GM18951 (cell line): Measurements from ENCODE around the gene RBMS1.

Source experiments
- POLR2A ChIP-seq: IDR thresholded peaks from 4 replicates; pipeline ENCODE4 v1.6.1; 2011; ENCODE audit warnings: mild to moderate bottlenecking; ENCODE audit not compliant: insufficient read length, insufficient read depth; ENCODE audit errors: extremely low read depth
- in situ Hi-C: fragments of 300-500 bp; cut with MboI; formaldehyde crosslinking; loops from one replicate; pipeline ENCODE4 v1.12.0; 2022; ENCODE audit warnings: low sequenced_read_pairs, mixed read lengths, inconsistent platforms; ENCODE audit not compliant: unreplicated experiment

The RBMS1 gene

GRCh38 chr2:160347269-160347863 lies 146.2 kb downstream of the RBMS1 start:
- in situ Hi-C loops, result no loop called here
- TF ChIP-seq POLR2A, result no peak

DNA sequence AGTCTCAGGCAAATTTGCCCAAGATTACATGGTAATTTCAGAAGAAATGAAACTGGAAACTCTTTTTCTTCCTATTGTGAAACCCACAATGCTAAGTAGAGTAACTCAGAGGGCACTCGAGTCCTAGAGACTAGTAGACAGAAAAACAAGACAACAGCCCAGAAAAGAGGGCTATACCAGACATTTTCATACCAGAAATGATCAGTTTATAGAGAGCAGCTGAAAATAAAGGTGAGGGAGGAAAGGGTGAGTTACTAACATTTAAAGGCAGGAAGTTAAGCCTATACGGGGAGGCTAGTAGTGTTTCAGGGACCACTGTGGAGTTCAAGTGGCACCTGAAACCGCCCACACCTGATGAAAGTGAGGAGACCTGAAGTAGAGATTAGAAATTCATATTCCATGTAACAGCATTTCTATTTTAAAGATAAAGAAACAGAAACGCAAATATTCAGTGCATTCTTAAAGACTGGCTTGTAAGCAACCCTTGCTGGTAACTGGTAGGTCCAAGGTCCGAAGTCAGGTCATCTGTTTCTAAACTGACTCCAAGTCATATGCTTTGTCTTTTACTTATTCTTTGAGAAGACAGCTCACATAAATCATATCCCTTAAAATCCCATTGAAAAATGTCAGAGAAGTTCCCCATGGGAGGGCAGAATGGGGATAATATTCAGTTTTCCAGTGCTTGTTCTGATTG lies 148.4 kb downstream of the RBMS1 start:
- in situ Hi-C loops, result no loop called here
- no peak for TF ChIP-seq POLR2A

- in situ Hi-C loops, result no loop called here
- TF ChIP-seq POLR2A, result no peak
Observed at GRCh38 chr2:160343404-160343803, 150.2 kb downstream of the RBMS1 start.

GRCh38 chr2:160339726-160340125 lies 153.9 kb downstream of the RBMS1 start:
- in situ Hi-C loops, result no loop called here
- TF ChIP-seq POLR2A, result no peak

DNA sequence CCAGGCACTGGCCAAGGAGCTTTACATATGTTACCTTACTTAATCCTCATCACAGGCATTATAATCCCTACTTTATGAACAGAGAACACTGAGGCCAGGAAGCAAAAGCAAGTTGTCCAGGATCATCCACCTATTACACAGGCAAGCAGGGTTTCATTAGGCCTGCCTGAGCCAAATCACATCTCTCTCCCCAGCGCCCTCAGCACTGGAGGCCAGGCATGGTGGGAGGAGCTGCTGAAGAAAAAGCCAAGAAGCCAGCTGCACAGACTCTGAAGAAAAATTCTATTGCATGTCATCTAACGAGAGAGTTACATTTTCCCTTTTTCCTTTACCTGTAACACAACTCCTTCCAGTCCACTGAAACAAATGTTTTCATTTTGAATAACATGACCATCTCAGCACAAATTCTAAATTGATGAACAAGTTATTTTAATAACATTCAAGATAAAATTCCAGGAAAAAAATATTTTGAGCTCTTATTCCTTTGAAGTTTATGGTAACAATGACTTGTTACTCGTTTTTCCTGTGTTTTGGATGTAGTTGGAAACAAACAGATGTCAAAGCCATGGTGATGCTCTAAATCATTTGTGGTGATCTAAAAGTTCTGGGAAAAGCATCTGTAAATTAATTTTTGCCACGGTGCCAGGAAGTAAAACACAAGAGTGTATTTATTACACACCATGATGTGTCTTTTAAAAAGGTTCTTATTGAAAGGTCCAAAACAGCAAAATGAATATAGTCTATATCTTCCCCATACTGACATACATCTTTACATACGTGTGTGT lies 154.5 kb downstream of the RBMS1 start:
- in situ Hi-C loops, result no loop called here
- no peak for TF ChIP-seq POLR2A

DNA sequence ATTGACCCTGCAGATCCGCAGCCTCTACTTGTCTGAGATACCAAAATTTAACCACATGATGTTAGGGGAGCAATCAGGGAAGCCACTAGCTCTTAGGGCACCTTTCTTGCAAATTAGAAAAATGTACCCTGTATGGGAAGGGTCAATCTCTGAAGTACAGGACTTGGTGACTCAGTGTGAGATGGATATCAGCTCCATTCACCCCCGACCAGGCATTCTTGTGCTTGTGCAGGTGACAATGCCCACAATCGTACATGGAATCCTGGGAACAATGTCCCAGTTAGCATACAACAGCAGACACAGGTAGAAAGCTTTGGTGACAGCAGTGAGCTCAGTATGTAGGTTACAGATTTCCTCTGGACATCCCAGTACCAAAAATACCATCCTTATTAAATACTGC lies 155.9 kb downstream of the RBMS1 start:
- in situ Hi-C loops, result no loop called here
- TF ChIP-seq POLR2A, result no peak

GRCh38 chr2:160336635-160337034 lies 157.0 kb downstream of the RBMS1 start:
- TF ChIP-seq POLR2A, result no peak
- in situ Hi-C loops, result no loop called here

DNA sequence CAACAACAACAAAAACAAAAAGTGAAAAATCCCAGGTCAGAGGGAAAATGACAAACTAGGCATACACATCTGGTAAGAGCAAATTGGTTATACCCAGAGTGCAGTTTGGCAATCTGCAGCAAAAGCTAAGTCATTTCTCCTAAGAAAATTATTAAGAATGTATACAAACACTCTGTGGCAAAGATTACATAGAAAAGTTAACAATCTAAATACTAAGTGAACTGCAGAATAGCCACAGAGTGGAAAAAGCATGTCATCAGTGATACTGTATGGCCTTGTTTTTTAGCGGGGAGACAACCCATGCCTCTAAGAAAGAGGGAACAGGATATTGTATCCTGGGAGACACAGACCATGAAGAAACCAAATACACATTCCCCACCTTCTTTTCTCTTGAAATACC lies 157.5 kb downstream of the RBMS1 start:
- no peak for TF ChIP-seq POLR2A
- in situ Hi-C loops, result no loop called here

GRCh38 chr2:160335441-160335840 lies 158.2 kb downstream of the RBMS1 start:
- TF ChIP-seq POLR2A, result no peak
- in situ Hi-C loops, result no loop called here

DNA sequence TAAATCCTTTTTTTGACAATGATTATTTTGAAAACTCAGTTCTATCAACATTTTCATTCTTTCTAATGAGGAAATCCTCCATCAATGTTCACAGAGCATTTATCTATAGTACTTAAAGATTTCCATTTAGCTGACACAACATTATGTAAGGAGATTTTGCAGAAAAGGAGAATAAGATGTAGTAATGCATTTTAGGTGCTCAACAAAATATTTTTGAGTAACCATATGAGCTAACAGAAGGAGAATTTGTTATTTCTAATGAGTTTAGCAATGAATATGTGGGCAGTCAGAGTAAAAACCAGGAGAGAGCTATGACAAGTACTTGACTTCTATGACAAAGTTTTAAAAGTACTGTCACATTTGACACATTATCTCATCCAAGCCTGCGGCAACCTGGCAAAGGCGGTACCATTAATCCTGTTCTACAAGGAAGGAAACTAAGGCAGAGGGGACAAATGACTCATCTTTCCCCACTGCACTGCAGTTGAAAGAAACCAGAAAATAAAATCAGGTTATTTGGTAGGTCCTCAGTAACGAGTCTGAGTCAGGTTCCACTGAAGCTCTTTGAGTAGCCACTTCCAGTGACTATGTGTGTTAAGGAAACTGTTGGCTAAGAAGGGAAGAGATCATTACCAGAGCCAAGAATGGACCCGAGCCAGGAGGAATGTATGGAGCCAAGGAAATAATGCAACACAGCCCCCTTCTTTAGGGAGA lies 159.4 kb downstream of the RBMS1 start:
- no peak for TF ChIP-seq POLR2A
- in situ Hi-C loops, result no loop called here

- TF ChIP-seq POLR2A, result no peak
- in situ Hi-C loops, result no loop called here
Observed at GRCh38 chr2:160333324-160334027, 160.1 kb downstream of the RBMS1 start.

- in situ Hi-C loops, result no loop called here
- TF ChIP-seq POLR2A, result no peak
Observed at GRCh38 chr2:160332318-160332717, 161.3 kb downstream of the RBMS1 start.
